Measurements from ENCODE around the gene CAMSAP1. TPM values are rescaled to one million over a fixed set of nuclear protein-coding genes. Genes with fewer than 3 reads are reported as not detected.

The CAMSAP1 gene
- total RNA-seq, 2 donors from 2014 or later: 19.4 to 21.4 TPM

DNA sequence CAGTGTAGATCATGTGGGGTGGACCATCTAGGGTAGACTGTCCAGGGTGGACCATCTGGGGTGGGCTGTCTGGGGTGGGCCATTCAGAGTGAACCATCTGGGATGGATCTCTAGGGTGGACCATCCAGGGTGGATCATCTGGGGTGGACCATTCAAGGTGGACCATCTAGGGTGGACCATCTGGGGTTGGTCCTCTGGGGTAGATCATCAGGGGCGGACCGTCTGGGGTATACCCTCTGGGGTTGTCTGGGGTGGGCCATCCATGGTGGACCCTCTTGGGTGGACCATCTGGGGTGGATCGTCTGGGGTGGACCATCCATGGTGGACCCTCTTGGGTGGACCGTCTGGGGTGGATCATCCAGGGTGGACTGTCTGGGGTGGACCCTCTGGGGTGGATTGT lies 141.1 kb downstream of the CAMSAP1 start:
- H3K27me3 ChIP-seq: no peaks in the 10 kb centered on the region
- peaks cover 4 to 14% of the 10 kb centered on the region in 2 donors for H3K9me3 ChIP-seq
- H3K4me1 ChIP-seq: no peaks in the 10 kb centered on the region
- TF ChIP-seq CTCF (IDR thresholded peaks at IDR 0.05): no peak
- no peak overlapping the region for H3K4me3 ChIP-seq
- no peaks in the 10 kb centered on the region for H3K36me3 ChIP-seq
- no peak for DNase-seq (ENCODE audit: low spot score)
- H3K27ac ChIP-seq: no peak overlapping the region

DNA sequence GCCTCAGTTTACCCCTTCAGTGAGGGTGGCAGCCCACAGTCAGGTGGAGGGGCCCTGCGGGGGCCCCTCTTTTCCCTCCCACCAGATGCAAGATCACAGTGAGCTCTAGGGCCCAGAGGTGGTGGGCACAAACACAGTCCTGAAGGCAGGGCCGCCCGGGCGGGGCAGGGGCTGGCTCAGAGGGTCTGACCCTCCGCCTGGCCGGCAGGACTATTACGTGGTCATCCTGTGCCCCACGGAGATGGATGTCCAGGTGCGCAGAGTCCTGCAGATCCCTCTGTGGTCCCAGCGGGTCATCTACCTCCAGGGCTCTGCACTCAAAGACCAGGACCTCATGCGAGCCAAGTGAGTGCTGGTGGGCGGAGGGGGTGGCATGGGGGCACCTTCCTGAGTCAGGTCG lies 141.9 kb downstream of the CAMSAP1 start:
- Histone ChIP-seq H3K27me3 (no peaks in the 10 kb centered on the region), H3K27ac (no peak overlapping the region), H3K9me3 (peaks cover 4 to 14% of the 10 kb centered on the region in 2 donors), H3K4me1 (no peaks in the 10 kb centered on the region), H3K4me3 (no peak overlapping the region), H3K36me3 (no peaks in the 10 kb centered on the region)
- TF ChIP-seq CTCF (IDR thresholded peaks at IDR 0.05): no peak
- no peak for DNase-seq (ENCODE audit: low spot score)

DNA sequence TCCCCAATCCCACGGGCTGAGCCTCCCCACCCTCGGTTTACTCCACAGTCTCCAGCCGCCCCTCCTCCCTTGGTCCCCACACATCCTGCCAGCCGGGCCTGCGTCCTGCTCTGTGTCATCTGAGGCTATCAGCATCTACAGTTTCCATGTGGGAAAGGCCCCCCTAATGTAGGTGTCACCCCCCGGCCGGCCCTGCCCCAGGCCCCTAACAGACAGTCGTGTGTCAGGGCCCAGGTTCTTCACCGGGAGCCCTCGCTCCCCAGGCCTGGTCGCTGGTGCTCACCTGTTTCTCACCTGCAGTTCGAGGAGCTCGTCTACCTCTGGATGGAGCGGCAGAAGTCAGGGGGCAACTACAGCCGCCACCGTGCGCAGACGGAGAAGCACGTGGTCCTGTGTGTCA lies 142.6 kb downstream of the CAMSAP1 start:
- Histone ChIP-seq H3K4me3 (no peak overlapping the region), H3K27me3 (no peaks in the 10 kb centered on the region), H3K4me1 (no peaks in the 10 kb centered on the region), H3K36me3 (no peaks in the 10 kb centered on the region), H3K27ac (no peak overlapping the region), H3K9me3 (peaks cover 4 to 14% of the 10 kb centered on the region in 2 donors)
- no peak for DNase-seq (ENCODE audit: low spot score)
- TF ChIP-seq CTCF (IDR thresholded peaks at IDR 0.05): no peak

DNA sequence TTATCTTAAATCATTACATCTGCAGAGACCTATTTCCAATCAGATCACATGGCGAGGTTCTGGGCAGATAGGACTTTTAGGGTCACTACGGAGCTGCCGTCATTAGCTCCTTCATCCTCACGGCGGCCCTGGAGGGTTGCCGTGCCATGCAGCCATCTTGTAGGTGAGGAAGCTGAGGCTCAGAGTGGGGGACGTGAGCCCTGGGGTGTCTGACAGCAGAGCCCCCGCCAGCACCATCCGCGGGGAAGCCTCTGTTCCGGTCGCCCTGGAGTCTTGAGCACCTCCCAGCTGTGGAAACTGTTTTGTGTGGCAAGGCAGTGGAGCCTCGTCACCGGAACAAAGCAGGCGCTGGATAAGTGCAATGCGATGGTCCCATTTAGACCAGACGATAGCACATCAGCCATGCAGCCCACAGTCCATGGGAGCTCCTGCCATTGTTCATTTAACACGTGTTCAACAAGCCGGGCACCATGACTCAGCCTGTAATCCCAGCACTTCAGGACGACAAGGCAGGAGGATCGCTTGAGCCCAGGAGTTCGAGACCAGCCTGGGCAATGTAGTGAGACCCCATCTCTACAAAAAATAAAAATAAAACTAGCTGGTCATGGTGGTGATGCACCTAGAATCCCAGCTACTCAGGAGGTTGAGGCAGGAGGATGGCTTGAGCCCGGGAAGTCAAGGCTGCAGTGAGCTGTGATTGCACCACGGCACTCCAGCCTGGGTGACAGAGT lies 143.5 kb downstream of the CAMSAP1 start:
- Histone ChIP-seq H3K27ac (no peak overlapping the region), H3K27me3 (no peaks in the 10 kb centered on the region), H3K4me1 (no peaks in the 10 kb centered on the region), H3K4me3 (no peak overlapping the region), H3K36me3 (no peaks in the 10 kb centered on the region), H3K9me3 (peaks cover 4 to 14% of the 10 kb centered on the region in 2 donors)
- no peak for TF ChIP-seq CTCF (IDR thresholded peaks at IDR 0.05)
- no peak for DNase-seq (ENCODE audit: low spot score)

- H3K27me3 ChIP-seq: no peaks in the 10 kb centered on the region
- H3K36me3 ChIP-seq: no peaks in the 10 kb centered on the region
- H3K4me1 ChIP-seq: no peaks in the 10 kb centered on the region
- H3K27ac ChIP-seq: no peak overlapping the region
- peaks cover 4 to 14% of the 10 kb centered on the region in 2 donors for H3K9me3 ChIP-seq
- H3K4me3 ChIP-seq: no peak overlapping the region
- DNase-seq (ENCODE audit: low spot score): no peak
- TF ChIP-seq CTCF (IDR thresholded peaks at IDR 0.05): no peak
Observed at GRCh38 chr9:135762921-135763320, 144.4 kb downstream of the CAMSAP1 start.

- TF ChIP-seq CTCF (IDR thresholded peaks at IDR 0.05): no peak
- Histone ChIP-seq H3K27me3 (no peaks in the 10 kb centered on the region), H3K36me3 (no peaks in the 10 kb centered on the region), H3K27ac (no peak overlapping the region), H3K4me3 (no peak overlapping the region), H3K4me1 (no peaks in the 10 kb centered on the region), H3K9me3 (peaks cover 4 to 14% of the 10 kb centered on the region in 2 donors)
- no peak for DNase-seq (ENCODE audit: low spot score)
Observed at GRCh38 chr9:135761845-135762168, 145.5 kb downstream of the CAMSAP1 start.

Measured in right atrium auricular region (tissue), 2 donors.